Body of pancreas (tissue), 4 donors: Measurements from ENCODE around the gene FTH1. TPM values are rescaled to one million over a fixed set of nuclear protein-coding genes. Genes with fewer than 3 reads are reported as not detected.
A peak's percentile ranks its signal among the peaks of the same experiment; 100 is the strongest.
"Not testable (repeated sequence)": the region's sequence is repeated elsewhere in the genome, so short reads cannot be mapped to it uniquely, and the experiment has no call there.

Source experiments
- ATAC-seq: fragments of 150-250 bp; one replicate; pipeline ENCODE4 v1.9.1; 2016
- DNase-seq, 4 donors: peaks; one replicate each; pipeline ENCODE4 v3.0.0-alpha.2; 2019
- H3K27ac ChIP-seq, 4 donors: fragments of 200-600 bp; sonication (generic); 1 replicate in 3 of 4; 2 replicates in 1 of 4; pipeline versions ENCODE4 v1.5.1 to v1.6.1; 2016 to 2019; ENCODE audit warnings: mild to moderate bottlenecking in 1 of 4, mixed read lengths in 1 of 4, moderate library complexity in 1 of 4
- H3K27me3 ChIP-seq, 2 donors: fragments of 200-600 bp; sonication (generic); one replicate each; pipeline ENCODE4 v1.6.0; 2016; ENCODE audit warnings: mild to moderate bottlenecking in 1 of 2
- H3K36me3 ChIP-seq, 2 donors: fragments of 200-600 bp; sonication (generic); replicated peaks in 1 of 2; 2 replicates each; pipeline ENCODE4 v1.5.1; 2016; ENCODE audit warnings: low read depth in 2 of 2; ENCODE audit not compliant: insufficient read depth in 1 of 2
- H3K4me1 ChIP-seq: fragments of 200-600 bp; sonication (generic); one replicate; pipeline ENCODE4 v1.6.0; 2016
- H3K4me3 ChIP-seq, 2 donors: fragments of 200-600 bp; sonication (generic); 1 replicate in 1 of 2; 2 replicates in 1 of 2; pipeline ENCODE4 v1.5.1; 2016 to 2019
- H3K9me3 ChIP-seq, 3 donors: fragments of 200-600 bp; sonication (generic); 1 replicate in 2 of 3; 2 replicates in 1 of 3; pipeline ENCODE4 v1.5.1; 2016
- CTCF ChIP-seq, 7 experiments: fragments of 450-650 bp in 4 of 7; fragments of 200-600 bp in 3 of 7; sonication (generic) in 3 of 7; IDR thresholded peaks; one replicate each; pipeline ENCODE4 v1.5.1; 2016 to 2019; ENCODE audit warnings: antibody characterized with exemption in 7 of 7
- POLR2A ChIP-seq, 3 donors: fragments of 450-650 bp; IDR thresholded peaks; one replicate each; pipeline ENCODE4 v1.6.1; 2016; ENCODE audit warnings: antibody characterized with exemption in 3 of 3, mild to moderate bottlenecking in 2 of 3
- WGBS, 2 donors: methylation state at CpG; one replicate each; pipeline ENCODE4 v1.1.5; 2017; 5-methylcytosine and 5-hydroxymethylcytosine counted together
- intact Hi-C: fragments of 100-400 bp; cut with DNase I; formaldehyde crosslinking; loops from one replicate; pipeline ENCODE4 v1.15.1; 2023
- total RNA-seq, 2 donors: library from RNA; depleted of rRNA; stranded (reverse); fragments of >200 nt; gene quantifications; one replicate each; pipeline ENCODE4 v1.1.0, GENCODE V29; 2016

Gene FTH1
- total RNA-seq, 2 donors from 2014 or later: 1,333 to 1,363 TPM

GRCh38 chr11:61967924-61968757 lies 707 bp upstream of the FTH1 start:
- H3K4me1 ChIP-seq: peaks cover 75% of the 10 kb centered on the region
- H3K9me3 ChIP-seq: no peaks in the 10 kb centered on the region
- ATAC-seq (peak; percentile 0), DNase-seq (peak in 2 of 4 donors; percentile 42 to 46)
- peak overlapping the region; percentile 72 to 89 for H3K4me3 ChIP-seq
- peak overlapping the region; percentile 97 to 99 (median 98) for H3K27ac ChIP-seq
- no peaks in the 10 kb centered on the region for H3K27me3 ChIP-seq
- WGBS, 2 donors: 8% methylated on average over 36 to 53 of the region's 53 CpGs
- TF ChIP-seq CTCF (IDR thresholded peaks at IDR 0.05) (no peak), POLR2A (IDR thresholded peaks at IDR 0.05) (no peak)
- H3K36me3 ChIP-seq: peaks cover 0 to 13% of the 10 kb centered on the region in 2 donors
- intact Hi-C loops: no loop called here

- TF ChIP-seq CTCF (IDR thresholded peaks at IDR 0.05) (no peak), POLR2A (IDR thresholded peaks at IDR 0.05) (no peak)
- no peaks in the 10 kb centered on the region for H3K27me3 ChIP-seq
- peaks cover 75% of the 10 kb centered on the region for H3K4me1 ChIP-seq
- WGBS, 2 donors: 1% methylated on average over 13 of the region's 13 CpGs
- H3K9me3 ChIP-seq: no peaks in the 10 kb centered on the region
- intact Hi-C loops: no loop called here
- H3K27ac ChIP-seq: peak overlapping the region; percentile 97 to 99 (median 98)
- ATAC-seq: no peak
- H3K4me3 ChIP-seq: peak overlapping the region; percentile 72 to 89
- H3K36me3 ChIP-seq: peaks cover 0 to 13% of the 10 kb centered on the region in 2 donors
- DNase-seq: peak in 2 of 4 donors; percentile 33 to 46
Observed at GRCh38 chr11:61966734-61967115, 709 bp downstream of the FTH1 start.

- H3K9me3 ChIP-seq, H3K4me3 ChIP-seq, intact Hi-C loops, H3K27me3 ChIP-seq, ATAC-seq: not testable (repeated sequence)
- 13 to 26% methylated on average over 9 of the region's 9 CpGs for WGBS, 2 donors
- peak overlapping the region in 3 of 4 donors; percentile 98 to 99 (median 99) for H3K27ac ChIP-seq
- peaks cover 64% of the 10 kb centered on the region for H3K4me1 ChIP-seq
- H3K36me3 ChIP-seq: peaks cover 0 to 13% of the 10 kb centered on the region in 2 donors
- peak in 2 of 4 donors; percentile 35 to 43 for DNase-seq
Observed at GRCh38 chr11:61964666-61965271, 2.7 kb downstream of the FTH1 start.

- Histone ChIP-seq H3K36me3 (peaks cover 0 to 13% of the 10 kb centered on the region in 2 donors), H3K9me3 (no peaks in the 10 kb centered on the region), H3K4me1 (peaks cover 58% of the 10 kb centered on the region), H3K27ac (peak overlapping the region in 3 of 4 donors; percentile 14 to 99 (median 98)), H3K27me3 (no peaks in the 10 kb centered on the region), H3K4me3 (no peak overlapping the region)
- TF ChIP-seq CTCF (IDR thresholded peaks at IDR 0.05): no peak
- TF ChIP-seq POLR2A (IDR thresholded peaks at IDR 0.05): peak in 1 of 3 donors; percentile 26
- WGBS, 2 donors: 55 to 57% methylated on average over 4 of the region's 4 CpGs
- DNase-seq (peak in 1 of 4 donors; percentile 12), ATAC-seq (no peak)
- intact Hi-C loops: no loop called here
Observed at GRCh38 chr11:61964058-61964665, 3.3 kb downstream of the FTH1 start.
